HEK293 (cell line): ENCODE results near the gene MSH2.

Experiments
- CTCF ChIA-PET: fragments of 350-600 bp; formaldehyde crosslinking; extraction: SDS; loops from one replicate; lab custom pipeline; 2021; ENCODE audit warnings: antibody characterized with exemption; lab: Yijun Ruan, JAX
- POLR2A ChIA-PET: fragments of 300-600 bp; formaldehyde crosslinking; extraction: SDS; loops from one replicate; lab custom pipeline; 2020; ENCODE audit warnings: antibody characterized with exemption, inconsistent platforms; lab: Yijun Ruan, JAX
- H3K27ac ChIP-seq: fragments of 200-500 bp; sonication (Bioruptor generic); 2 replicates; pipeline ENCODE4 v1.5.1; 2014; ENCODE audit warnings: low read depth, low read length, control low read depth, inconsistent platforms; ENCODE audit errors: extremely low read depth
- H3K36me3 ChIP-seq, 2 experiments: fragments of 200-500 bp in 1 of 2; sonication (Bioruptor generic) in 1 of 2; 1 replicate in 1 of 2; 2 replicates in 1 of 2; pipeline ENCODE4 v1.5.1; 2014 to 2017; ENCODE audit warnings: inconsistent platforms in 2 of 2, low read length in 2 of 2; ENCODE audit not compliant: control insufficient read depth in 2 of 2, insufficient read depth in 1 of 2
- H3K4me1 ChIP-seq: fragments of 200-500 bp; sonication (Bioruptor generic); 2 replicates; pipeline ENCODE4 v1.5.1; 2014; ENCODE audit warnings: mild to moderate bottlenecking, low read length, inconsistent platforms; ENCODE audit not compliant: control insufficient read depth, insufficient read depth
- H3K4me3 ChIP-seq: 2 replicates; pipeline ENCODE4 v1.5.1; 2011; ENCODE audit warnings: low read depth, mild to moderate bottlenecking, control low read depth, low read length, moderate library complexity
- H3K9me3 ChIP-seq: fragments of 200-500 bp; sonication (Bioruptor generic); 2 replicates; pipeline ENCODE4 v1.5.1; 2014; ENCODE audit warnings: low read depth, low read length, inconsistent platforms; ENCODE audit not compliant: control insufficient read depth, insufficient read depth
- GLIS2 ChIP-seq: fragments of 450-650 bp; formaldehyde crosslinking; IDR thresholded peaks from 2 replicates; pipeline ENCODE4 v1.5.1; 2016; ENCODE audit warnings: missing biosample characterization, missing genetic modification characterization
- HOXD13 ChIP-seq: sonication (generic); formaldehyde crosslinking; IDR thresholded peaks from 2 replicates; pipeline ENCODE4 v1.8.0; 2022; ENCODE audit warnings: missing genetic modification reagents, borderline replicate concordance
- SCRT2 ChIP-seq: fragments of 450-650 bp; formaldehyde crosslinking; IDR thresholded peaks from 2 replicates; pipeline ENCODE4 v1.5.1; 2016; ENCODE audit warnings: missing biosample characterization, missing genetic modification characterization
- SP2 ChIP-seq: fragments of 450-650 bp; formaldehyde crosslinking; IDR thresholded peaks from 2 replicates; pipeline ENCODE4 v1.5.1; 2016; ENCODE audit warnings: missing biosample characterization, missing genetic modification characterization
- ZFP41 ChIP-seq: fragments of 450-650 bp; formaldehyde crosslinking; IDR thresholded peaks from 2 replicates; pipeline ENCODE4 v1.5.1; 2016; ENCODE audit warnings: missing biosample characterization, missing genetic modification characterization, borderline replicate concordance
- ZIC2 ChIP-seq: fragments of 450-650 bp; formaldehyde crosslinking; IDR thresholded peaks from 2 replicates; pipeline ENCODE4 v1.5.1; 2016; ENCODE audit warnings: missing biosample characterization, missing genetic modification characterization
- ZNF140 ChIP-seq: fragments of 450-650 bp; formaldehyde crosslinking; IDR thresholded peaks from 2 replicates; pipeline ENCODE4 v1.5.1; 2016; ENCODE audit warnings: missing biosample characterization, missing genetic modification characterization
- ZNF223 ChIP-seq: fragments of 450-650 bp; formaldehyde crosslinking; IDR thresholded peaks from 2 replicates; pipeline ENCODE4 v1.5.1; 2016; ENCODE audit warnings: missing biosample characterization, missing genetic modification characterization
- ZNF23 ChIP-seq: fragments of 450-650 bp; formaldehyde crosslinking; IDR thresholded peaks from 2 replicates; pipeline ENCODE4 v1.5.1; 2016; ENCODE audit warnings: missing biosample characterization, missing genetic modification characterization, borderline replicate concordance
- ZNF341 ChIP-seq: fragments of 450-650 bp; formaldehyde crosslinking; IDR thresholded peaks from 2 replicates; pipeline ENCODE4; 2016; ENCODE audit warnings: low read depth, missing biosample characterization, missing genetic modification characterization
- ZNF404 ChIP-seq: fragments of 450-650 bp; formaldehyde crosslinking; IDR thresholded peaks from 2 replicates; pipeline ENCODE4 v1.5.1; 2017; ENCODE audit warnings: missing biosample characterization, missing genetic modification characterization
- ZNF48 ChIP-seq: fragments of 450-650 bp; formaldehyde crosslinking; IDR thresholded peaks from 2 replicates; pipeline ENCODE4 v1.5.1; 2016; ENCODE audit warnings: missing biosample characterization, missing genetic modification characterization
- ZNF521 ChIP-seq: fragments of 450-650 bp; formaldehyde crosslinking; IDR thresholded peaks from 2 replicates; pipeline ENCODE4 v1.5.1; 2017; ENCODE audit warnings: missing biosample characterization, mild to moderate bottlenecking, missing genetic modification characterization
- ZNF560 ChIP-seq: fragments of 450-650 bp; formaldehyde crosslinking; IDR thresholded peaks from 2 replicates; pipeline ENCODE4 v1.5.1; 2017; ENCODE audit warnings: missing biosample characterization, missing genetic modification characterization, borderline replicate concordance
- ZNF626 ChIP-seq: fragments of 450-650 bp; sonication (Bioruptor Pico); formaldehyde crosslinking; IDR thresholded peaks from 2 replicates; pipeline ENCODE4 v1.5.1; 2018; ENCODE audit warnings: missing biosample characterization, missing genetic modification characterization, inconsistent platforms
- ZNF707 ChIP-seq: fragments of 450-650 bp; formaldehyde crosslinking; IDR thresholded peaks from 2 replicates; pipeline ENCODE4 v1.5.1; 2016; ENCODE audit warnings: missing biosample characterization, missing genetic modification characterization
- TF ChIP-seq, protein P1 (sequence below): fragments of 450-650 bp; formaldehyde crosslinking; IDR thresholded peaks from 2 replicates; pipeline ENCODE4 v1.5.1; 2017; ENCODE audit warnings: missing biosample characterization, missing genetic modification characterization
- TF ChIP-seq, protein P2 (sequence below): fragments of 450-650 bp; formaldehyde crosslinking; IDR thresholded peaks from 2 replicates; pipeline ENCODE4 v1.5.0; 2017; ENCODE audit warnings: missing biosample characterization, missing genetic modification characterization, borderline replicate concordance
- TF ChIP-seq, protein P3 (sequence below): fragments of 450-650 bp; formaldehyde crosslinking; IDR thresholded peaks from 2 replicates; pipeline ENCODE4 v1.5.1; 2016; ENCODE audit warnings: missing biosample characterization, missing genetic modification characterization
- TF ChIP-seq, protein P4 (sequence below): fragments of 450-650 bp; IDR thresholded peaks from 2 replicates; pipeline ENCODE4 v1.5.1; 2018; ENCODE audit warnings: missing biosample characterization, mild to moderate bottlenecking, missing genetic modification characterization
- TF ChIP-seq, protein P5 (sequence below): fragments of 450-650 bp; IDR thresholded peaks from 2 replicates; pipeline ENCODE4 v1.5.1; 2018; ENCODE audit warnings: missing biosample characterization, missing genetic modification characterization

The MSH2 gene

DNA sequence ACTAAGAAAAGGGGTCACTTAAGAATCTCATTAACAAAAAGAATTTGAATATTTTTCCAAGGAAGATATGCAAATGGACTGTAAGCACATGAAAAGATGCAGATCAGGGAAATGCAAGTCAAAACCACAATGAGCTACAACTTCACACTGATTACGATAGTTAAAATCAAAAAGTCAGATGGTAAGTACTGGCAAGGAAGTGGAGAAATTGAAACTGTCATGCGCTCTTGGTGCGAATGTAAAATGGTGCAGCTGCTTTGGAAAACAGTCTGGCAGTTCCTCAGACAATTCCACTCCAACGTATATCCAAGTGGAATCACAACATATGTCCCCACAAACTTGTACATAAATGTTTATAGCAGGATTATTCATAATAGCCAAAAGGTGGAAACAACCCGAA, 81.4 kb downstream of the MSH2 start:
- Histone ChIP-seq H3K9me3 (no peaks in the 10 kb centered on the region), H3K36me3 (peaks cover 20 to 37% of the 10 kb centered on the region in 2 experiments), H3K4me3 (no peak overlapping the region), H3K4me1 (no peaks in the 10 kb centered on the region), H3K27ac (no peak overlapping the region)
- TF ChIP-seq, protein P1, sequence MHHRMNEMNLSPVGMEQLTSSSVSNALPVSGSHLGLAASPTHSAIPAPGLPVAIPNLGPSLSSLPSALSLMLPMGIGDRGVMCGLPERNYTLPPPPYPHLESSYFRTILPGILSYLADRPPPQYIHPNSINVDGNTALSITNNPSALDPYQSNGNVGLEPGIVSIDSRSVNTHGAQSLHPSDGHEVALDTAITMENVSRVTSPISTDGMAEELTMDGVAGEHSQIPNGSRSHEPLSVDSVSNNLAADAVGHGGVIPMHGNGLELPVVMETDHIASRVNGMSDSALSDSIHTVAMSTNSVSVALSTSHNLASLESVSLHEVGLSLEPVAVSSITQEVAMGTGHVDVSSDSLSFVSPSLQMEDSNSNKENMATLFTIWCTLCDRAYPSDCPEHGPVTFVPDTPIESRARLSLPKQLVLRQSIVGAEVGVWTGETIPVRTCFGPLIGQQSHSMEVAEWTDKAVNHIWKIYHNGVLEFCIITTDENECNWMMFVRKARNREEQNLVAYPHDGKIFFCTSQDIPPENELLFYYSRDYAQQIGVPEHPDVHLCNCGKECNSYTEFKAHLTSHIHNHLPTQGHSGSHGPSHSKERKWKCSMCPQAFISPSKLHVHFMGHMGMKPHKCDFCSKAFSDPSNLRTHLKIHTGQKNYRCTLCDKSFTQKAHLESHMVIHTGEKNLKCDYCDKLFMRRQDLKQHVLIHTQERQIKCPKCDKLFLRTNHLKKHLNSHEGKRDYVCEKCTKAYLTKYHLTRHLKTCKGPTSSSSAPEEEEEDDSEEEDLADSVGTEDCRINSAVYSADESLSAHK (tag by site-specific recombination): peak; percentile 40; the same call in 1 of the 2 replicates
- TF ChIP-seq ZNF341 (tag by site-specific recombination): no peak
- TF ChIP-seq, protein P2, sequence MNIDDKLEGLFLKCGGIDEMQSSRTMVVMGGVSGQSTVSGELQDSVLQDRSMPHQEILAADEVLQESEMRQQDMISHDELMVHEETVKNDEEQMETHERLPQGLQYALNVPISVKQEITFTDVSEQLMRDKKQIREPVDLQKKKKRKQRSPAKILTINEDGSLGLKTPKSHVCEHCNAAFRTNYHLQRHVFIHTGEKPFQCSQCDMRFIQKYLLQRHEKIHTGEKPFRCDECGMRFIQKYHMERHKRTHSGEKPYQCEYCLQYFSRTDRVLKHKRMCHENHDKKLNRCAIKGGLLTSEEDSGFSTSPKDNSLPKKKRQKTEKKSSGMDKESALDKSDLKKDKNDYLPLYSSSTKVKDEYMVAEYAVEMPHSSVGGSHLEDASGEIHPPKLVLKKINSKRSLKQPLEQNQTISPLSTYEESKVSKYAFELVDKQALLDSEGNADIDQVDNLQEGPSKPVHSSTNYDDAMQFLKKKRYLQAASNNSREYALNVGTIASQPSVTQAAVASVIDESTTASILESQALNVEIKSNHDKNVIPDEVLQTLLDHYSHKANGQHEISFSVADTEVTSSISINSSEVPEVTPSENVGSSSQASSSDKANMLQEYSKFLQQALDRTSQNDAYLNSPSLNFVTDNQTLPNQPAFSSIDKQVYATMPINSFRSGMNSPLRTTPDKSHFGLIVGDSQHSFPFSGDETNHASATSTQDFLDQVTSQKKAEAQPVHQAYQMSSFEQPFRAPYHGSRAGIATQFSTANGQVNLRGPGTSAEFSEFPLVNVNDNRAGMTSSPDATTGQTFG (tag by site-specific recombination): no peak
- ChIA-PET POLR2A (no interaction called here), CTCF (no interaction called here)

DNA sequence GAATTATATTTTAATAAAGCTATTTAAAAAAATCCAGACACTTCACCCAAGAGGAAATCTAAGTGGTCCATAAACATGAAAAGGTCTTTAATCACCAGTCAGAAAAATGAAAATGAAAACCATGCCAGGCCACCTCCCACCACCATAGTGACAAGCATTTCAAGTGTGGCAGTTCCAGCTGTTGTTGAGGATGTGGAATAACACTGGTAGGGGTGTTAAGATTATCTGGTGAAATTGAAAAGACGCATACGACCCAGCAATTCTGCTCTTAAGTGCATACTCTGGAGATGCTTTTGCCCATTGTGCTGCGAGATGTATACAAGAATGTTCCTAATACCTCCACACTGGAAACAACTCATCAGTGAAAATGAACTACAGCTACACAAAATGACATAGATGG, 82.2 kb downstream of the MSH2 start:
- POLR2A ChIA-PET: no interaction called here
- Histone ChIP-seq H3K4me1 (no peaks in the 10 kb centered on the region), H3K36me3 (peaks cover 20 to 37% of the 10 kb centered on the region in 2 experiments), H3K4me3 (no peak overlapping the region), H3K27ac (no peak overlapping the region), H3K9me3 (no peaks in the 10 kb centered on the region)
- CTCF ChIA-PET: interaction anchor here (0.7 kb wide), 1 partner anchor 16 kb away, joined by 3 read pairs; no protein-coding TSS in a partner anchor
- TF ChIP-seq ZNF140 (tag by site-specific recombination) (0 out of 2 replicates have a peak, but pooled peaks have one; percentile 5), GLIS2 (no peak)

DNA sequence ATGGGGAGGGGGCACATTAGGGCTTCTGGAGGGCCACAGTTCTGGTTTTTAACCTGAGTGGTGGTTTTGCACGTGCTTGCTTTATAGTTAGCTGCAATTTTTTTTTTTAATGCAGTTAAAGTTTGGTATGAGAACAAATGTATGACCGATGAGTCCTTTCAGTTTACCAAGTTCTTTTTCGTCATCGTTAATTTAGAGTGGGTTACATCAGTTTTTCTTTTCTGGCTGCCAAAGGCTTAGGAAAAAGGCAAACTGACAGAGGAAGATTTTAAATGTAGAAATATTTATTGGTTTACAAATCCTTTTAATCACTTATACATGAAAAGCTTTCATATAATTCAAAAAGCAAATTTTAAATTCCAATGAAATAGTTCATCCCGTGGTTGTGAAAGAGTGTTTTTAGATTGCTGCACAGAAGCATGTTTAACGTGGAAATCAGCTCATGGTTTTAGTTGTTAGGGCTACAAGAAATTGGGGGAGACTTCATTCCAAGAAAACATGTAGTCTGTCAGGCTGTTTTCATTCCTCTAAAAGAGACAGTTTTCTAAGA, 82.9 kb downstream of the MSH2 start:
- Histone ChIP-seq H3K4me3 (no peak overlapping the region), H3K27ac (no peak overlapping the region), H3K4me1 (no peaks in the 10 kb centered on the region), H3K9me3 (no peaks in the 10 kb centered on the region), H3K36me3 (peaks cover 17 to 32% of the 10 kb centered on the region in 2 experiments)
- CTCF ChIA-PET: interaction anchor here (0.6 kb wide), 1 partner anchor 127 kb away, joined by 3 read pairs; no protein-coding TSS in a partner anchor
- POLR2A ChIA-PET: no interaction called here
- TF ChIP-seq ZNF707 (tag by site-specific recombination) (no peak), ZNF48 (tag by site-specific recombination) (no peak), SCRT2 (tag by site-specific recombination) (no peak), SP2 (tag by site-specific recombination) (no peak), HOXD13 (CRISPR knock-in tag) (no peak), ZNF626 (tag by site-specific recombination) (no peak), ZNF223 (no peak), ZNF404 (no peak), ZIC2 (tag by site-specific recombination) (no peak), ZNF560 (tag by site-specific recombination) (no peak), ZFP41 (no peak), ZNF521 (tag by site-specific recombination) (no peak), ZNF23 (tag by site-specific recombination) (no peak)
- TF ChIP-seq, protein P3, sequence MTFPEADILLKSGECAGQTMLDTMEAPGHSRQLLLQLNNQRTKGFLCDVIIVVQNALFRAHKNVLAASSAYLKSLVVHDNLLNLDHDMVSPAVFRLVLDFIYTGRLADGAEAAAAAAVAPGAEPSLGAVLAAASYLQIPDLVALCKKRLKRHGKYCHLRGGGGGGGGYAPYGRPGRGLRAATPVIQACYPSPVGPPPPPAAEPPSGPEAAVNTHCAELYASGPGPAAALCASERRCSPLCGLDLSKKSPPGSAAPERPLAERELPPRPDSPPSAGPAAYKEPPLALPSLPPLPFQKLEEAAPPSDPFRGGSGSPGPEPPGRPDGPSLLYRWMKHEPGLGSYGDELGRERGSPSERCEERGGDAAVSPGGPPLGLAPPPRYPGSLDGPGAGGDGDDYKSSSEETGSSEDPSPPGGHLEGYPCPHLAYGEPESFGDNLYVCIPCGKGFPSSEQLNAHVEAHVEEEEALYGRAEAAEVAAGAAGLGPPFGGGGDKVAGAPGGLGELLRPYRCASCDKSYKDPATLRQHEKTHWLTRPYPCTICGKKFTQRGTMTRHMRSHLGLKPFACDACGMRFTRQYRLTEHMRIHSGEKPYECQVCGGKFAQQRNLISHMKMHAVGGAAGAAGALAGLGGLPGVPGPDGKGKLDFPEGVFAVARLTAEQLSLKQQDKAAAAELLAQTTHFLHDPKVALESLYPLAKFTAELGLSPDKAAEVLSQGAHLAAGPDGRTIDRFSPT (tag by site-specific recombination): no peak
- TF ChIP-seq, protein P4, sequence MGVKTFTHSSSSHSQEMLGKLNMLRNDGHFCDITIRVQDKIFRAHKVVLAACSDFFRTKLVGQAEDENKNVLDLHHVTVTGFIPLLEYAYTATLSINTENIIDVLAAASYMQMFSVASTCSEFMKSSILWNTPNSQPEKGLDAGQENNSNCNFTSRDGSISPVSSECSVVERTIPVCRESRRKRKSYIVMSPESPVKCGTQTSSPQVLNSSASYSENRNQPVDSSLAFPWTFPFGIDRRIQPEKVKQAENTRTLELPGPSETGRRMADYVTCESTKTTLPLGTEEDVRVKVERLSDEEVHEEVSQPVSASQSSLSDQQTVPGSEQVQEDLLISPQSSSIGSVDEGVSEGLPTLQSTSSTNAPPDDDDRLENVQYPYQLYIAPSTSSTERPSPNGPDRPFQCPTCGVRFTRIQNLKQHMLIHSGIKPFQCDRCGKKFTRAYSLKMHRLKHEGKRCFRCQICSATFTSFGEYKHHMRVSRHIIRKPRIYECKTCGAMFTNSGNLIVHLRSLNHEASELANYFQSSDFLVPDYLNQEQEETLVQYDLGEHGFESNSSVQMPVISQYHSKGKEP (tag by site-specific recombination): no peak
- TF ChIP-seq, protein P5, sequence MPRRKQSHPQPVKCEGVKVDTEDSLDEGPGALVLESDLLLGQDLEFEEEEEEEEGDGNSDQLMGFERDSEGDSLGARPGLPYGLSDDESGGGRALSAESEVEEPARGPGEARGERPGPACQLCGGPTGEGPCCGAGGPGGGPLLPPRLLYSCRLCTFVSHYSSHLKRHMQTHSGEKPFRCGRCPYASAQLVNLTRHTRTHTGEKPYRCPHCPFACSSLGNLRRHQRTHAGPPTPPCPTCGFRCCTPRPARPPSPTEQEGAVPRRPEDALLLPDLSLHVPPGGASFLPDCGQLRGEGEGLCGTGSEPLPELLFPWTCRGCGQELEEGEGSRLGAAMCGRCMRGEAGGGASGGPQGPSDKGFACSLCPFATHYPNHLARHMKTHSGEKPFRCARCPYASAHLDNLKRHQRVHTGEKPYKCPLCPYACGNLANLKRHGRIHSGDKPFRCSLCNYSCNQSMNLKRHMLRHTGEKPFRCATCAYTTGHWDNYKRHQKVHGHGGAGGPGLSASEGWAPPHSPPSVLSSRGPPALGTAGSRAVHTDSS (tag by site-specific recombination): no peak
